Stimulated activated CD8-positive, alpha-beta memory T cell treated with anti-CD3 and anti-CD28 coated beads, Interleukin-4, amount 100 ng/mL, for 4 hours (primary cell): ENCODE data around the gene POLR1E.

Experiments
- DNase-seq, 2 donors: peaks; one replicate each; pipeline ENCODE4 v3.0.0-alpha.2; 2020; ENCODE audit warnings: low read depth in 2 of 2, low spot score in 1 of 2

POLR1E gene, protein sequence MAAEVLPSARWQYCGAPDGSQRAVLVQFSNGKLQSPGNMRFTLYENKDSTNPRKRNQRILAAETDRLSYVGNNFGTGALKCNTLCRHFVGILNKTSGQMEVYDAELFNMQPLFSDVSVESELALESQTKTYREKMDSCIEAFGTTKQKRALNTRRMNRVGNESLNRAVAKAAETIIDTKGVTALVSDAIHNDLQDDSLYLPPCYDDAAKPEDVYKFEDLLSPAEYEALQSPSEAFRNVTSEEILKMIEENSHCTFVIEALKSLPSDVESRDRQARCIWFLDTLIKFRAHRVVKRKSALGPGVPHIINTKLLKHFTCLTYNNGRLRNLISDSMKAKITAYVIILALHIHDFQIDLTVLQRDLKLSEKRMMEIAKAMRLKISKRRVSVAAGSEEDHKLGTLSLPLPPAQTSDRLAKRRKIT

DNA sequence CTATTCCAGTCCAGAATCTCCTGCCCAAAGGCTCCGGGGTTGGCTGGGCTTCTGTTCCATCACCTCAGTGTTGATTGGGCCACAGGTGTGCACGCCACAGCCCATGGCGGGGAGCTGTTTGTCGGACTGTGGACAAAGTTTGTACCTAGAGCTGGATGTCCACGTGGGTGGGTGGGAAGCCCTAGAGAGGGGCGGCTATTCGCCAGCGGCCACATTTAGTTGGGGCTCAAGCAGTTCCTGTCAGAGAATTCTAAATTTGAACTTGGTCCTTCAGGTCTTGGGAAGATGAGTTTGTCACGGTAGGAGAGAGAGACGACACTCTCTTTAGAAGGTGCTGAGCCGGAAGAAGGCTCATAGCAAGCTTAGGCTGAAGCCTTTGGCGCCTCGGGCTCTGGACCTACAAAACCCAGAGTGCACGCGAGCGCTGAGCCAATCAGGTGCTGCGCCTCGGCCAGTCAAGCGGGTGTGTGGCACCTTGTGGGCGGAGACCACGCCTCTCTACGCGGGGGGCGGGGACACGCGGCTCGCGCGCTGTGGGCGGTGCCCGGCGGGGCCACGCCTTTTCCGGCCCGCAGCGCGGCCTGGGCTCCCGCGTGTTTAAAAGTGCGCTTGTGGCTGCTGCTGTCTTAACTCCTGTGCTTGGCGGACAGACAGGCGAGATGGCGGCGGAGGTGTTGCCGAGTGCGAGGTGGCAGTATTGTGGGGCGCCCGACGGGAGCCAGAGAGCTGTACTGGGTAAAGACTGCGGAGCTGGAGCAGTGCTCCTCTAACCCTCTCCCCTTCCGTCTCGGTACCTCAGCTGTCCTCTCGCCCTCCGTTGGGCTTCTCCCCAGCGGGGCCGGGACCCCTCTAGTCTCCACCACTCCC is at the start of gene POLR1E:
TSS of gene POLR1E (plus strand) at position 560 of the 867 bp plus-strand sequence. CDS start at position 660, 100 bp downstream.
- peak; percentile 90 to 91 for DNase-seq

DNA sequence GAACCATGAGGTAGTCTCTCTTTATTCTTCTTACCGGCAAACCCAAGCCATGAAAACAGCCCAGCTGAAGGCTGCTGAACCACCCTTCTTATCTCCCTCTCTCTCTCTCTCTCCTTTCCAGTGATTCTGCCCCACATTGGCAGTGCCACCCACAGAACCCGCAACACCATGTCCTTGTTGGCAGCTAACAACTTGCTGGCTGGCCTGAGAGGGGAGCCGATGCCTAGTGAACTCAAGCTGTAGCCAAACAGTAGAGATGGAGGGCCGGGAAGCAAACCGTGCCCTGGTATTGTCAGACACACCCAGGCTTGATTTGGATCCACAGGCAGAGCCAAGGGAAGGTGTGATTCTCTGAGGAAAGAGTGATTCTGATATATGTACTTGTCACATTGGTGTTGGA is 49.2 kb upstream of the POLR1E start:
- DNase-seq, result no peak

DNA sequence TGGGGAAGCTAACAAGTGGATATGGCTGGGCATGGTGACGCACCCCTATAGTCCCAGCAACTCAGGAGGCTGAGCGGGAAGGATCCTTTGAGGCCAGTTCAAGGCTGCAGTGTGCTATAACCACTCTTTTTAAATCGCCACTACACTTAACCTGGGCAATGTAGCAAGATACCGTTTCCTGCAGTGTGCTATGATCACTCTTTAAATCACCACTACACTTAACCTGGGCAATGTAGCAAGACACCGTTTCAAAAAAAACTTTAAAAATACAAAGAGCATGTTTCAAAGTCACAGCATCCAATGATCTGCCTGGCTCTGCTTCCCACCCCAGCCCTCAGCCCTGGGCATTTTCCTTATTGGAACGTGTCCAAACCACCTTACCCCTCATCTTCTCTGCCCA is 48.7 kb upstream of the POLR1E start:
- DNase-seq, result no peak

DNA sequence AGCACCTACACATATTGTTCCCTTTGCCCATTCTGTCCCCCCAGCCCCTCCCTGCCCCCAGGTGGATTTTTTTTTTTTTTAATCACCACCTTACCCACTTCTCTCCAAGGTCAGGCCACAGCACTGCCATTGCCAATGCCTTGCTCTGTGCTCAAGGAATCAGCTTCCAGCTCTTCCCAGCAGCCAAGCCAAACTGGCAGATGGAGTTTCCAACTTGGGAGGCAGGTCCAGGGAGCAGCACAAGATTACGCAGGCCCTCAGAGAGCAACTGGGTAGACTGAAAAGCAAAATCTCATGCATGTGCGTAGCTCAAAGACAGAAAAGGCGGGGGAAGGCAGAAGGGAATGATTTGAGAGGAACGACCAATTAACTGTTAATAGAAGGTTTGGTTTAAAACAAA is 48.1 kb upstream of the POLR1E start:
- no peak for DNase-seq

DNA sequence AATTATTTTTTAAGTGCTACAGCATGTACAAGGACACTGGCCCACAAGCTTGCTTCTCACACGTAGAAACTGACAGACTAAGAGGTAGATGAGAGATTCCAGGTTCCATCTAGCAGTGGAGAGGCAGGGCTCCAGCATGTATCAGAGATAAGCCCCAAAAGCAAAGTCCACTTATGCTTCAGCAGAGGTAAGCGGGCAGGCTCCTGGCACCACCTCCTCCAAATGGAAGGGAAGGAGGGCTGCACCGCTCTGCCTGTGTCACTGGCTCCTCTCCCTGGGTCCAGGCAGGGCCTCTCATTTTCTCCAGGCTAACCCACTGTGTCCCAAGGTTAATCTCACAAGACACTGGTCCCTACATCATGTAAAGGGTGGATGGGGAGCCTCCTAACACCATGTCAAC is 47.4 kb upstream of the POLR1E start:
- DNase-seq, result no peak

DNA sequence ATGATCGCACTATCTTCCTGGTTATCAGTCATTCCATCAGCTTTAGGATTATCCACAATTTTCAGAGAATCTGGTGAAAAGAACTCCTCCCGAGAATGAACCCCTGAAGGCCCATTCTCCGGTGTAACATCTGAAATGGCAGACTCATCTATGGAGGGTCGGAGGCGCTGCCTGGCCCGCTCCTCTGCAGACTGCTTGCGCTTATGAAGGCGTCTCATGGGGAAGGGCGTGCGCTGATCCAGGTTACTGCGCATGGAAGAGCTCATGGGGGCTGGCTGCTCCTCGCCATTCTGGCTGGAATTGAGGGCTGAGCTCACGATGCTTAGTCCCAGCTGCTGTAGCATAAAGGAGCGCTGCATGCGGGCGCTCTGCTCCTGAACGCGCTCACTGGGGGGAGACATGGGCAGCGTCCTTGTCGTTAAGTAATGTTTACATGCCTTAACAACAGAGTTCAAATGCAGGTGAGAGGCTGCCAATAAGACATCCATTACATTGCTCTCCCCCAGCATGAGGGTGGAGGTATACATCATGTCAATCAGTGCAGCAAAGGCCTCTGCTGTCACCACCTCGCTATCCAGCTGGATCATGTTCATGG is 43.9 kb upstream of the POLR1E start:
- no peak for DNase-seq

DNA sequence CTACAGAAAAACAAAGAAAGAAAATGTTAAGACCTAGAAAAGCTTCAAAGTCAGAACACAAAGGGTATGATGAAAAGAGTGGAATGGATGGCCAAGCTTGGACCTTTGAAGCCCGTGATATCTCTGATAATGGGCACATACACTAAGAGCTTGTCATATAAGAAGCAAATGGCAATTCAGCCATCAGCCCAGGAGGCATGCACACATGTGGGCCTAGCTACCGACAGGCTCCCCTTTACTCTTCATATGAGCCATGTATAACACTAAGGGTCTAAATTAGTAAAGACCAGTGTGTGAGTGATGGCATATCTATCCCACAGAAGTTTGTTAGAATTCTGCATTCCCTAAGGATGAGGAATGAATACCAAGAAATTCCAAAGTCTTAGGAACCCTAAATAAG is 43.2 kb upstream of the POLR1E start:
- DNase-seq, result no peak

DNA sequence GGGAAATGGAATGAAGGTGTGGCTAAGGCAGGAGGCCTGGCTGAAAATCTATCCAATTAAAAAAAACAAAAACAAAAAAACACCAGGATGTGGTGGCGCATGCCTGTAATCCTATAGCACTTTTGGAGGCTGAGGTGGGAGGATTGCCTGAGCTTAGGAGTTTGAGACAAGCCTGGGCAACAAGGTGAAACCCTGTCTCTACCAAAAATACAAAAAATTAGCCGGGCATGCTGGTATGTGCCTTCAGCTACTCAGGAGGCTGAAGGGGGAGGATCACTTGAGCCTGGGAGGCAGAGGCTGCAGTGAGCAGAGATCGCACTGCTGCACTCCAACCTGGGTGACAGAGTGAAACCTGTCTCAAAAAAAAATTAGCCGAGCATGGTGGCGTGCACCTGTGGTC is 42.2 kb upstream of the POLR1E start:
- no peak for DNase-seq

DNA sequence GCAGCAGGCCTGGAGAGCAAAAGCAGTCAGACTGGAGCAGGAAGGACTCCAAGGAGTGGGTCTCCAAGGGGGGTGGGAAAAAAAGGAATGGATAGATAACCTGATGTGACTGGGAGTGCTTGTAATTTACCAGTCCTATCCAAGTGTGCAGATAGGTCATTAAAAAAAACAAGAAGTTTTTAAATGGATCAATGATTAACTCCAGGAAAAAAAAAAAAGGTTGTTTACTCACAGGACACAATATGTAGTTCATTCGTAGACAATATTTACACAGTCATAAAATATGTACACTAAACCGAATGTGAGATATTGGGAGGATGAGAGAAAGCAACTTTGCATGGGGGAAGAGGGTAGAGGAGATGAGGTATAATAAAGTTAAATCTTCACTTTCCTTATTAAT is 40.9 kb upstream of the POLR1E start:
- no peak for DNase-seq

DNA sequence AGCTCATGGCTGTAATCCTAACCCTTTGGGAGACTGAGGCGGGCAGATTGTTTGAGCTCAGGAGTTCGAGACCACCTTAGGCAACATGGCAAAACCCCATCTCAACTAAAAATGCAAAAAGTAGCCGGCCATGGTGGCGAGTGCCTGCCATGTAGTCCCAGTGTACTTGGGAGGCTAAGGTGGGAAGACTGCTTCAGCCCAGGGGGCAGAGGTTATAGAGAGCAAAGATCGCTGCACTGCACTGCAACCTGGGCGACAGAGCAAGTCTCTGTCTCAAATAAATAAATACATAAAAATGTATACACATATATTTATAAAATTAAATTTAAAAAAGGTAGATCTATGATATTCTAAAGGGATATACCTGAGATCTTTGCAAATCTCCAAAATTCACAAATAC is 39.9 kb upstream of the POLR1E start:
- DNase-seq, result no peak

DNA sequence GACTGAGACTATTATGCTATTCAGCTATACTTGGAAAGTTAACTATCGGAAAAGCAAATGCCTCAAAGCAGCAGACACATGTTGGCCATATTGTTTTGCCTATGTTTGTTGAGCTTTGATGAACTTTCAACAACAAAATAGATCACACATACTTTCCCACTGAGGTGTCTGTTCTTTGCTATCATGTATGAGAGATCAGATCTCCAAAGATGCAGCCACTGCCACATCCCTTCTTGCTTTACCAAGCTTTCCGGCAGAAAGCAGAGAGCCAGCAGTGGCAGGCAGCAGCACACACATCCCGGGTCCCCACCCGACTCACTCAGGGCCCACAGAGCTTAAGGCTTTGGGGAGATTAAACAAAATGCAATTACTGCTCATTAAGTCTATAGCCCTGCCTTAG is 39.3 kb upstream of the POLR1E start:
- no peak for DNase-seq

DNA sequence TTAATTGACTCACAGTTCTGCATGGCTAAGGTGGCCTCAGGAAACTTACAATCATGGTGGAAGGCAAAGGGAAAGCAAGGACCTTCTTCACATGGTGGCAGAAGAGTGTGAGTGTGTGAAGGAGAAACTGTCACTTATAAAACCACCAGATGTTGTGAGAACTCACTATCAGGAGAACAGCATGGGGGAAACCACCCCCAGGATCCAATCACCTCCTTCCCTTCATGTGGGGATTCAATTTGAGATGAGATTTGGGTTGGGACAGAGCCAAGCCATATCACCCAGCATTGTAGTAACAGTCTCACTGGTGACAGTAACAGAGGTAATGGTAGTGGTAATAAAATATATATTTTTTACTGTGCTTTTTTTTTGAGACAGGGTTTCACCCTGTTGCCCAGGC is 38.6 kb upstream of the POLR1E start:
- no peak for DNase-seq

DNA sequence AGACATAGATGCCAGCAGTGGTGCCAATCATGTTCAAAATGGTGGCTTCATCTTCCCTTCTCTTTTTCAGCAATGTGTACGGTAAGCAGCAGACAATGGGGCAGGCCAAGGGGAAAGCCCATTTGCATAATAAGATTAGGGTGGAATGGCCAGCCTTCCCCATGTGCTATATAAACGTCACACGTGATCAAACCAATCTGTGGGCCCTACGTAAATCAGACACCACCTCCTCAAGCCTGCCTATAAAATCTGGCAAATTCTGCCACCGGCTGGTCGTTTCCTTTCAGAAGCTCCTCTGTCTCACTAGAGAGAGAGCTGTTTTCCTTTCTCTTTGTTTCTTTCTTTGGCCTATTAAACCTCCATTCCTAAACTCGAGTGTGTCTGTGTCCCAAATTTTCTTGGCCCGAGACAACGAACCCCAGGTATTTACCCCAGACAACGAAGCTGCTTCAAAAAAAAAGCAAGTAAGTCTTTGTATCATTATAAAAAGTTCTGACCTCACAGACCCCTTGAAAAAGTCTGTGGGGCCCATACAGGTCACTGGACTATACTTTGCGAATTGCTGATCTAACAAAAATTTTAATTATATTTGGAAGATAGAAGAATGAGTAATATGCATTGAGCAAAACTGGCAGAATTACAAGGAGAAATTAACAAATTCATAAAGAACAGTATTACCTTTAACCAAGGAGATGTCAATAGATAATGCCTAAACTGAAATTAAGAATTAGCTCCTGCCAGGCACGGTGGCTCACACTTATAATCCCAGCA is 35.7 kb upstream of the POLR1E start:
- no peak for DNase-seq

DNA sequence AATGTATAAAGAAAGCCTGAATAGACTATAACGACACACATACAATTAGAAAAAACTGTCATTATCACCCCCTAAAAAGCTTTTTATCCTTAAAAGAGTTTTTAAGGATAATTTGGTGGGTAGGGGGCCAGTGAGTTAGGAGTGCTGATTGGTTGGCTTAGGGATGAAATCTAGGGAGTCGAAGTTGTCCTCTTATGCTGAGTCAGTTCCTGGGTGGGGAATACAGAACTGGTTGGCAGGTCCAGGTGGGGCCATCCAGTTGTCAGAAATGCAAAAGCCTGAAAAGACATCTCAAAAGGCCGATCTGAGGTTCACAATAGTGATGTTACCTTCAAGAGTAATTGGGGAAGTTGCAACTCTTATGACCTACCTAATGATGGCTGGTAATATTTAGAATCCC is 34.1 kb upstream of the POLR1E start:
- DNase-seq, result no peak

DNA sequence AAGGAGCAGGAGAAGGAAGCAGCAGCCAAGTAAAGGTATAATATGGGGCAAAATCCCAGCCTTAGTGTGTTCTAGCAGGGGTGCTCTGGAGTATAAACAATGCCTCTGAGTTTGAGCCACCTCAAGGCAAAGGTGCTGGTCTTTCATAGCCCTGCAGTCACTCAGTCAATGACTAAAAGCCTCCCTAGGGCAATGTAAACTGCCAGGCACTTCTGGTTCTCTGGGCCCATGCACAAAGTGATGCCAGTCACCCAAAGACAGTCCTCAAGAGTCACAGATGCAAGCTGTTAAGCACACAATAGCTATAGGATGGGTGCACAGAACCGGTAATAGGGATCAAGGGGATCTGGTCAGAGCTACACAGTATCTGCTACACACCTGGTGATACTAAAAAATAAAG is 33.1 kb upstream of the POLR1E start:
- DNase-seq, result no peak

DNA sequence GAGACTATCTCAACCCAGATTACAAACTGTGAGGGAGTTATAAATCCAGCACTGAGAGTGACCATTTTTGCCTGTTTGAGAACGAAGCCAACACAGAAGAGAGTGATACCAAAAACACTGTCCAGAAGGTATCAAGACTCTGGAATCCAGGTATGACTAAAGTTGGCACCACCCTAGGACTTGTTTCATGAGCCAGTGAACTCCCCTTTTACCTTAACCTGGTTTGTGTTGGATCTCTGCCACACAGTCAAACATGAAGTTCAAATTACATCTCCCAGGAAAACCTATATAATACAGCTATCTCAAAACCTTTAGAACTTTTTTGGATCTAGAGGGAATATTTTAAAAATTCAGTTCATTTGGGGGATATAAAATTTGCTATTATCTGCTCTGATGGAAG is 31.9 kb upstream of the POLR1E start:
- no peak for DNase-seq

DNA sequence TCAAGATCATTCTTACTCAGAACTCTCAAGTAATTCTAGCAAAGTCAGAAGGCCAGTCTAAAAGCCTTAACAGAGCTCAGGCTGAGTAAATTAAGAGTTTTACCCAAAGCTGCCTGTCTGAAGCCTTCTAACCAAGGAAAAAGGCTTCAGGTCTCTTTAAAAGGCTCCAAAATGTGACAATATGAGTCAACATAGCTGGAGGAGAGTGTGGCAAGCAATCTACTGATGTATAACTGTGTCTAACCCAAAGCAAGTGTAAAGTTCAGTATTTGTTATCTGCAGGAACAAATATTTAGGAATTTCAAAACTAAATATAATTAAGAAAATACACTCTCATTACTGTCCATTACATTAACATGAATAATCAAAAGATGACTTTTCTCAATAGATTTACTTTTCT is 31.5 kb upstream of the POLR1E start:
- DNase-seq, result no peak

DNA sequence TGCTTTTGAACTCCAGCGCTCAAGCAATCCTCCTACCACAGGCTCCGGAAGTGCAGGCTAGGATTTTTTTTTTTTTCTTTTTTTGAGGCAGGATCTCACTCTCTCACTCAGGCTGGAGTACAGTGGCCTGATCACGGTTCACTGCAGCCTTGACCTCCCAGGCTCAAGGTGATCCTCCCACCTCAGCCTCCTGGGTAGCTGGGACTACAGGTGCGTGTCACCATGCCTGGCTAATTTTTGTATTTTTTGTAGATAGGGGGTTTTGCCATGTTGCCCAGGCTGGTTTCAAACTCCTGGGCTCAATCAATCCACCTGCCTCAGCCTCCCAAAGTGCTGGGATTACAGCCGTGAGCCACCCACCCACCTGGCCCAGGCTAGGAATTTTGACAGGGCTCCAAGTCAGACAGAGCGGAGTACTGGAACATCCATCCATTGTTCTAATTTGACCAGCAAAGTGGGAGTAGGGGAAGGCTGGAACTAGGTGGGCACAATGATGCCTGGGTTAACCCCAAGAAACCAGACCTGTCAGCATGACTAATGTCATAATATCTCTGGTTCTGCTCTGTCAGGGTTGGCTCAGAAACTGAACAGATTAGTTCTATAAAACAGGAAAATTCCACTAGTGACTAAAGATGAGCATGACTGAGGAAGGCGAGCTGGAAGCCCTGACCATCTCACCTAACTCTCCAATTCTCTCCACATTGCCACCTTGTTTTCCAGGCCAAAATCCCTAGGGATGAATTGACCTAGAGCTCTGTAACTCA is 29.7 kb upstream of the POLR1E start:
- no peak for DNase-seq

DNA sequence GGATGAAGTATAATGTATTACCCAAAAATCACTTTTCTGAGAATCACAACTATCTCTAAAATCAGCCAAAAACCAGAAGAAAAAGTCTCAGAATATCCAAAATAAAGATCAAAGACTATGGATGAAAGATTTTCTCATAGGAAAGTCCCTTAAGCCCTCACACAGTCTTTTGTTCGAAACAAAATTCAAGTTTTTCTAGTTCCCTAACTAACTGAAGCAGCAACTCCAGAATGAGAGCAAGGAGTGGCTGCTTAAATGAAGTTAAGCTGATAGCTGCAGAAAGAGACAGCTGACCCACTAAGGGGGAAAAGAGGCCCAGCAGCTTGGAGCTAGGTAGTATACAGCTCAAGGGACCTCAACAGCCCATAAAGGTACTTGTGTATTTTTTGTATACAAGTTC is 28.9 kb upstream of the POLR1E start:
- DNase-seq, result no peak

DNA sequence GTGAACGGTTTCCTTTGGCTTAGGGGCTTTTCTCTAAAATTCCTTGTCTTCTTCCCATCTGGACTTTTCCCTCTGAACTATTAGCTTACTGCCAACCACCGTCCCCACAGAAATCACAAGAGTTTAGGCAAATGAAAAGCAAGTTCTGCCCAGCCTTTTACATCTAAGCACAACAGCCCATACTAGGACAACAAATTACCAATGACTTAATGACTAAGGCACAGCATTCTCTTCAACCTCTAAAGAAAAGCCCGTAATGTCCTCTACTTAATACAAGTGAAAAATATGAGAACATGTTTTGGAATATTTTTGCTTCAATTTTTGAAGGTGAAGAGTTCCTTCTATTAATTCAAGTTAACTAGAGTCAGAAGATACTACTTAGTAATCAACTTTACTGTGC is 21.7 kb upstream of the POLR1E start:
- DNase-seq, result no peak
